Stimulated activated CD4-positive, alpha-beta T cell treated with anti-CD3 and anti-CD28 coated beads, TNF-alpha, amount 100 ng/mL, for 48 hours (primary cell): ENCODE measurements around the gene ATP8A2.

Source experiments
- DNase-seq, 3 donors: peaks; one replicate each; pipeline ENCODE4 v3.0.0-alpha.2; 2020; ENCODE audit warnings: low read depth in 3 of 3

The ATP8A2 gene

GRCh38 chr13:25684491-25684890, 312.7 kb downstream of the ATP8A2 start:
- DNase-seq: no peak

DNA sequence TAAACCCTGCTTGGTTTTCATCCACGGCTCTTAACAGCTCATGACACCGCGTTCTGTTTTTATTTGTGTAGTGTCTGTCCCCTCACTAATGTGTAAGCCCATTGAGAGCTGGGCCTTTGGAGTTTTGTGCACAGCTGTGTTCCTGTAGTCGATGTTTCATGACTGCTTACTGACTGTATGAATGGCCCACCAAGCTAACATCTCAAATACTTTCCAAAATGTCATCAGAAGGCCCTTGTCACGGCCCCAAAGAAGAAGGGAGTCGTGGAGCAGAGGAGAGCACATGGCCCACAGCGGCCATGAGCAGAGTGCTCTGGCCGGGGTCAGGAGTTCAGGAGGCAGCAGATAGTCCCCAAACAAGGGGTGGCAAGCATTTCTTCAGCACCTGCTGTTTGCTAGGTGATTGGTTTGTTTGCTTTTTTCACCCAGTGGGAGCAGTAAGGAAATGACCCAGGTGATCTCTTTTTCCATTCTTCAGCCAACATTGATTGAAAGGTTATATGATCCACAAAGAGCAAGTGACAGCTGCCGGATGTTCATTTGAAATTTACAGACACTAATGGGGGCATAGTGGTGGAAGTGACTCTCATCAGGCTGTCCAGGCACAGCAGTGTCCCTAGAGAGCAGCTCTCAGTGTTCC, 315.2 kb downstream of the ATP8A2 start:
- DNase-seq: no peak

DNA sequence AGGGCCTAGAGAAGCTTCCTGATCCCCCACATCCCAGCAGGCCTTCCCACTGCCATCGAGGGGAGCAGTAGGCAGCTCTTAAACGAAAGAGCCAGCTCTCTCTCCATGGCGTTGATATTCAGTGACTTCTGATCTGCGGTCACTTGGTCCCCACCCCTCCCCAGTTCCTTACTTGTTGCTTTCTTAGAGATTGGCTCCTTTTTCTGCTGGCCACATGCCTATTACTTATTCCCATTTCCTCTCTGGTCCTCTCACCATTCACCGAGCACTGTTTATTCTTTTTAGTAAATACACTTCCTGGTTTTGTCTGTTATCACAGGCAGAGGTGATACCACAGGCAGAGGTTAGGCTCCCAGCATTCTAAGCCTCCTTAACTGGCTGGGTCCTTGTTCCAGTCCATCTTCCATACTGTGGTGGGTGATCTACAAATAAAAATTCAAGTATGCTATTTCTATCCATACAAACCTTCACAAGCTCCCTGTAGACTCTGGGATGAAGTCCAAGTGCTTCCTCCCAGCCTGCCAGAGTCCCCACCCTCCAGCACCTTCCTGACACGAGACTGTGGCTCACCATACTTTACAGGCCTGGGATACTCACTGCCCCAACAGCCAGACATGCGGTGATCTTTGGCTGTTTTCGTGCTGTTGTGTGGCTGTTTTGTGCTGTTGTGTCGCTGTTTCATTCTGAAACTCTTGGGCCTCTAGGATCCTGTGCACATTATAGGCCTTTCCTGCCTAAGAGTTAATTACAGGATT, 315.9 kb downstream of the ATP8A2 start:
- DNase-seq: no peak

- DNase-seq: no peak
These were observed 316.8 kb downstream of the ATP8A2 start for GRCh38 chr13:25688536-25688935.

GRCh38 chr13:25689539-25689938, 317.8 kb downstream of the ATP8A2 start:
- DNase-seq: no peak

- no peak for DNase-seq
These were observed 318.8 kb downstream of the ATP8A2 start for GRCh38 chr13:25690582-25690981.

DNA sequence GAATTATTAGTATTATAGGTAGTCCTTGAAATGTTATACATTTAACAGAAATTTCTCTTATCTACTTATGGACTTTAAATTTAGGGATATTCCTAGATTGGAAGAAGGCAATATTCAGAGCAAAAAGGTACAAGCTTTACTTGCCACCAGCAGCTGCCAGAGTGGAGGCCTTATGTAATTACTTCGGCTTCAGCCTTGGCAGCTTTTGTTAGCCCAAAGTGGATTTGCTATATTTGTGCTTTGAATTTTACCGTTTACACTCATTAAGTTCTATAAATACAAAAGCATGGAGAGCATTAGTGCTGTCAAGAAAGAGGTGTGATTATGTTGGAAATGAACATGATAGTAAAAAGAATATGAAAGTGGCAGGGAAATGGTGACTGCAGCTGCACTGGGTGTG, 319.9 kb downstream of the ATP8A2 start:
- no peak for DNase-seq

- no peak for DNase-seq
These were observed 320.3 kb downstream of the ATP8A2 start for GRCh38 chr13:25692099-25692498.

DNA sequence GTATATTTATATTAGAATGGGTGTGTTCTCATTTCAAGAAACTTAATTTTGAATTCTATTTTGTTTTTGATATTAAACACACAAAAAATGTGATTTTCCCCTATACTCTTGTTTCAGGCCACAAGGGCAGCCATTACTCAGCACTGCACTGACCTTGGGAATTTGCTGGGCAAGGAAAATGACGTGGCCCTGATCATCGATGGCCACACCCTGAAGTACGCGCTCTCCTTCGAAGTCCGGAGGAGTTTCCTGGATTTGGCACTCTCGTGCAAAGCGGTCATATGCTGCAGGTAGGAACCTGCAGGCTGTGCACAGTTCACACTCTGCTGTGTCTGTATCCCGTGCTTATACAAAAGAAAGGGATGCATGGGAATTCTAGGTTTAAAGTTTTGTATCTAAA, 327.3 kb downstream of the ATP8A2 start:
- no peak for DNase-seq

DNA sequence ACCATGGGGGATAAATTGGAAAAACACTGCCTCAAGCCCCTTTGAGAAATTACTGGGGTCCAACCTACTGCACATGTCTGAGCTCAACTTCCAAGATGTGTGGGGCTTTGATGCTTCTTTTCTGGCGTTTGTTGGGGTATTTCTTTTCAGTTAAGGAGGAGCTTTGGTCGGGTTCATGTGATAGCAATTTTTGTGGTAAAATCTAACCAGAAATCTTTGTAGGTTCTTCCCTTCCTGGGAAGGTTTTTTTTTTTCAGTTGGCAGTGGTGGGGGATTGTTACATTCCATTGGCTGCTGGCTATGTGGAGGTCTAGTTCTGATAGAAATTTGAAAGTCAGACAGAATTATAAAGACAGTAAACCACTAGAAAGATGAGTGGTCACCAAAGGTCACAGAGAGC, 327.8 kb downstream of the ATP8A2 start:
- no peak for DNase-seq

DNA sequence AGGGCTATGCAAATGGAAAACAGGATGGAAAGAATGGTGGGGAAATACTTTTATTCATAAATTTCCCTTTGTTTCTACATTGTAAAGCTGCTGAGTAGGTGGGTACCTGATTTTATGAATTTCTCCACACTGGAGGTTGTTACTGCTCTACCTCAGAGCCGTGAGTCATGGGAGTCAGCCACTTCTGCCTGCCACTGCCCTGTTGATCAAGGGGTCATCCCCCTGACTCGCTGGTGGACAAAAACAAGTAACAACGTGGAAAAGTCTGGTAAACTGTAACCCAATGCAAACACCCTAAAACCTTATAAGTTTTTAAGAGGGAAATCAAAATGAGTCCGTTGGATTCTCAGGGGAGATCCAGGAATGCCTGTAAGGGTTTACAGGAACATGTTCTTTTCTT, 329.5 kb downstream of the ATP8A2 start:
- no peak for DNase-seq

DNA sequence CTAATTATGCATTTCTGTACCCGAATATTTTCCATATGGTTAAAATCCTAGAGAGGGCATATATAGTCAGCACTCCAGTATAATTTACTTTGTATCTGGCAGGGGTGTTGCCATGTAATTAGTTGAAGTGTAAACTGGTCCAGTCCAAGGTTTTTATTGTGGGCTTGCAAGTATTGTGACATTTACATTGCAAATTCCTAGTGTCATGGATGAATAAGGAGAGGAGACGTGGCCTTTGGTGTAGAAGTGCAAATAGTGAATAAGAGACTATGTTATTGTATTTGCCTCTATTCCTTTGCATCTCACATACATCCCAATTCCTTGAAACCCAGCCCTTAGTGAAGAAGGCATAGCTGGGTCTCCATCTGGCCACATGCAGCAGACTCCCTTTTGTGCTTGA, 330.6 kb downstream of the ATP8A2 start:
- no peak for DNase-seq

- DNase-seq: no peak
These were observed 336.0 kb downstream of the ATP8A2 start for GRCh38 chr13:25707726-25708125.

DNA sequence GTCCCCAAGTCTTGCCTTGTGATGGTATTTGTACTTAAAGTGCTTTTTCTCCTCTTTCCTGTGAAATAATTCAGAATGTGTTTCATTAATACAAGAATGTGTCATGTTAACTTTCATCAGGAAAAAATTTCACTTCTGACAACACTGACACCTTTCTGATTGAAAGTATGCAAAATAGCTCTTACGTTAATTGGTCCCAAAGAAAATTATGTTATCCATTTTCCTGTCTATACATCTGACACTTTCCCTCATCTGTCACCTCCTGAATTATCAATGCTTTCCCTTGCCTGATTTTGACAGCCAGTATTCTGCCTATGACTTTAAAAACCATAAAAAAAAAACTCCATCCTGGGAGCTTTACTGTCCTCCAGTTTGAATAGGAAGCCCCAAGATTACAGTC, 336.5 kb downstream of the ATP8A2 start:
- DNase-seq: no peak

- DNase-seq: no peak
These were observed 337.3 kb downstream of the ATP8A2 start for GRCh38 chr13:25709088-25709487.

- no peak for DNase-seq
These were observed 344.0 kb downstream of the ATP8A2 start for GRCh38 chr13:25715760-25716159.

- DNase-seq: no peak
These were observed 346.0 kb downstream of the ATP8A2 start for GRCh38 chr13:25717666-25718197.

DNA sequence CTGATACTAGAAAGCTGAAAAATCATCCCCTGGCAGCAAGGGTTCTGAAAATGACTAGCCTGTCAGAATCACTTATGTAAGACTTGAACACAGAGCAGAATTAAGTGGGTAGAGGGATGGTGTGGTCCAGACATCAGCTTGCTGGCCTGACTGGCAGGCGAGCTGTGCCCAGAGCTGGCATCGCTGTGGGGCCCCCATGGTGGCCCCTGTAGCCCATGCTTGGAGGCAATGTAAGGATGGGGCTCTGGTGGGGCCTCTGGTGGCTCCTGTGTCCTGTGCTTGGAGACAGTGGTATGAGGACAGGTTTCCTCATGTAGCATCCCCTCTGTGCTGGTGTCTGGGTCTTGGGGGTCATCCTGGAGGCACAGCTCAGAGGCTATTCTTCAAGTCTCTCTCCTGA, 347.9 kb downstream of the ATP8A2 start:
- no peak for DNase-seq

DNA sequence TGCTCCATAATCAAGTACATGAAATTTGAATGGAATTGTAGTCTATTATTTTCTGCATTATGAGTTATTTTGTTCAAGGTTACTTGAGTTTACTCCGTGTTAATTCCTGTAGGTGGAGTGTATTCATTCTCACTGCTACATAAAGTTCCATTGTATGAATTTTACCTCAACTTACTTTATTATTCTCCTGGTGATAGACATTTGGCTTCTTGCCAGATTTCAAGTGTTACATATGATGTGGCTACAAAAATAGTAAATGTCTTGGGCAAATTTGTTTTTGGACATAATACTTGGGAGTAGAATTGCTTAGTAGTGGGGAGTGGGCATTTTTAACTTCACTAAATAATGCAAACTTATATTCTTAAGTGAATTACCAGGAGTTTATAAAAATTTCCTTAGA, 351.1 kb downstream of the ATP8A2 start:
- no peak for DNase-seq

DNA sequence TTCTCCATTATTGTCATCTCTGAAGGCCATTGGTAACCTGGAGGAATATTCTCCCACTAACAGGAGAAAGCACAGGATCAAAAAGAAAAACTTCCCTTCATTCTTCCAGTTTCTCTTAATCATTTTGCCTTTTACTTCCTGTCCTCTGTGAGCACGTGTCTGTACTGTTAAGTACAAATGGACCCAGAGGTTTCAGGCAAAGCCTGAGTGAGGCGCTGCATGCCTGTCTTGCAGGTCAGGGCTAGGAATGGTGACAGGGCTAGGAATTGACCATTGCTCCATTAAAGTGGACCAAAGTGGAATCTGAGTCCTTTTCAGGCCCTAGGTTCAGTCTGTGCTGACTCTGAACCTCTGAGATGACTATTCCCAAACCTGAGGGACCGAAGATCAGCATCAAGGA, 353.3 kb downstream of the ATP8A2 start:
- DNase-seq: no peak

GRCh38 chr13:25727250-25727649, 355.5 kb downstream of the ATP8A2 start:
- no peak for DNase-seq

DNA sequence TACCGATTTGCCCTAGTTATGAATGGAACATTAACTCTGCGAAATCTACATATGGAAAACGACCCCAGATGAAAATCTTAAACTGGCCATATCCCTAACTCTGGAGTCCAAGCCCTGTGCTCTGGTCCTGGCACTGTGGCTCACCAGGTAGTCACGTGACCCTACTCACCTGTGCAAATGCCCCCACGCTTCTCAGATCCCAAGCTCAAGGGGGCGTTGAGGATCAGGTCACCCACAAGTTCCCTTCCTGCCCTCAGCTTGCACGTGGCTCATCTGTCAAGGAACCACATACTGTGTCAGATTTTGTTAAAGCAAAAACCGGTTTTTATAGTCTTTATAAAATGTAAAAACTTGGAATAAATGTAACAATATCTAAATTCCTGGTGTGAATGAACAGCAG, 356.0 kb downstream of the ATP8A2 start:
- no peak for DNase-seq

DNA sequence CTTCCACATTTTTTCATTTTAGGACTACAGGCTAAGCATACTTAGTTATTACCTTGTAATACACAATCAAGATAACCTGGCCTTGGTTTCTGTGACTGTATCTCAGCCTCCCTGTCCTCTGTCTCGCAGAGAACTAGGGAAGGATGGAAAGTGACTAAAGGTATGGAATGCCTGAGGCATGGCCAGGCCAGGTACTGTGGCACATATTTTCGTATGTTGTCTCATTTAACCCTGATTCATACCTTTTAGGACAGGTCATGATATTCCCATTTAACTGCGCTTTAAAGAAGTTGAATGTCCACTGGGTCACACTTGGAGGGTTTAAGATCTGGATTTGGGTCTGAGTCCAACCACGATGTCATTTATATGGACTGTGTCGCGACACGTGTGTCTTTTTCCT, 357.4 kb downstream of the ATP8A2 start:
- DNase-seq: no peak
